SK-N-SH (cell line): ENCODE data around the gene KRT40. TPM values are rescaled to one million over a fixed set of nuclear protein-coding genes. Genes with fewer than 3 reads are reported as not detected.

Experiments
- CTCF ChIA-PET: fragments of 300-600, 350-600 bp; formaldehyde crosslinking; extraction: SDS; loops from one replicate; lab custom pipeline; 2021; lab: Yijun Ruan, JAX
- POLR2A ChIA-PET: fragments of 350-600 bp; sonication (Branson Sonifier 250); formaldehyde crosslinking; extraction: SDS; loops from one replicate; lab custom pipeline; 2020; ENCODE audit warnings: antibody characterized with exemption, inconsistent platforms; lab: Yijun Ruan, JAX
- DNase-seq: peaks from one replicate; pipeline ENCODE4 v3.0.0; 2012
- H2AFZ ChIP-seq: fragments of 200-600 bp; sonication (generic); 2 replicates; pipeline ENCODE4 v1.8.1; 2016; ENCODE audit warnings: antibody characterized with exemption, mild to moderate bottlenecking, low read depth
- H3F3A ChIP-seq: fragments of 200-600 bp; sonication (generic); replicated peaks from 2 replicates; pipeline ENCODE3; 2016; ENCODE audit warnings: antibody characterized with exemption, mild to moderate bottlenecking; ENCODE audit not compliant: insufficient read depth
- H3K27ac ChIP-seq, 2 experiments: fragments of 200-500 bp in 1 of 2; fragments of 200-600 bp in 1 of 2; sonication (Bioruptor generic) in 1 of 2; sonication (generic), shearing (Covaris generic) in 1 of 2; 2 replicates each; pipeline versions ENCODE4 v1.5.1 to v1.6.1; 2014 to 2016; ENCODE audit warnings: low read depth in 2 of 2, inconsistent platforms in 1 of 2, low read length in 1 of 2, mild to moderate bottlenecking in 1 of 2, mixed read lengths in 1 of 2
- H3K27me3 ChIP-seq: fragments of 200-600 bp; sonication (generic), shearing (Covaris generic); 2 replicates; pipeline ENCODE4 v1.6.1; 2016; ENCODE audit warnings: mixed run types; ENCODE audit not compliant: insufficient read depth
- H3K36me3 ChIP-seq, 2 experiments: fragments of 200-500 bp in 1 of 2; fragments of 200-600 bp in 1 of 2; sonication (Bioruptor generic) in 1 of 2; sonication (generic) in 1 of 2; replicated peaks in 1 of 2; 2 replicates each; pipeline versions ENCODE3 to v1.5.1; 2014 to 2016; ENCODE audit warnings: low read length in 1 of 2, mild to moderate bottlenecking in 1 of 2; ENCODE audit not compliant: insufficient read depth in 2 of 2, control insufficient read depth in 1 of 2
- H3K4me1 ChIP-seq, 2 experiments: fragments of 200-500 bp in 1 of 2; fragments of 200-600 bp in 1 of 2; sonication (Bioruptor generic) in 1 of 2; sonication (generic), shearing (Covaris generic) in 1 of 2; 2 replicates each; pipeline versions ENCODE4 v1.5.1 to v1.6.1; 2014 to 2016; ENCODE audit warnings: low read depth in 1 of 2, low read length in 1 of 2, mixed run types in 1 of 2; ENCODE audit not compliant: insufficient read depth in 2 of 2, control insufficient read depth in 1 of 2
- H3K4me2 ChIP-seq: fragments of 200-600 bp; sonication (generic), shearing (Covaris generic); 2 replicates; pipeline ENCODE4 v1.6.1; 2017; ENCODE audit warnings: mixed run types
- H3K4me3 ChIP-seq, 2 experiments: fragments of 200-500 bp in 1 of 2; fragments of 200-600 bp in 1 of 2; sonication (Bioruptor generic) in 1 of 2; sonication (generic), shearing (Covaris generic) in 1 of 2; 2 replicates each; pipeline versions ENCODE4 v1.5.1 to v1.8.1; 2014 to 2016; ENCODE audit warnings: low read depth in 2 of 2, inconsistent platforms in 1 of 2, low read length in 1 of 2, mild to moderate bottlenecking in 1 of 2, mixed read lengths in 1 of 2, moderate library complexity in 1 of 2
- H3K79me2 ChIP-seq: fragments of 200-600 bp; sonication (generic); 2 replicates; pipeline ENCODE4 v1.8.1; 2017; ENCODE audit warnings: mild to moderate bottlenecking; ENCODE audit not compliant: insufficient read depth
- H3K9ac ChIP-seq: fragments of 200-600 bp; sonication (generic); 2 replicates; pipeline ENCODE4 v1.6.1; 2017; ENCODE audit warnings: mixed run types
- H3K9me2 ChIP-seq: fragments of 200-600 bp; sonication (generic); 2 replicates; pipeline ENCODE4 v1.6.1; 2017; ENCODE audit warnings: mixed run types
- H3K9me3 ChIP-seq: fragments of 200-600 bp; sonication (generic); 2 replicates; pipeline ENCODE4 v1.6.1; 2017; ENCODE audit warnings: mixed run types, mild to moderate bottlenecking, moderate library complexity
- H4K20me1 ChIP-seq: fragments of 200-600 bp; sonication (generic); 2 replicates; pipeline ENCODE4 v1.6.1; 2017; ENCODE audit warnings: mild to moderate bottlenecking, mixed run types; ENCODE audit not compliant: insufficient read depth
- CHD2 ChIP-seq: fragments of 150-350 bp; IDR thresholded peaks from 2 replicates; pipeline ENCODE4 v1.6.1; 2018; ENCODE audit warnings: low read length; ENCODE audit not compliant: partially characterized antibody
- EZH2phosphoT487 ChIP-seq: fragments of 200-600 bp; sonication (generic); IDR thresholded peaks from 2 replicates; pipeline ENCODE4 v1.6.1; 2017; ENCODE audit warnings: low read depth, mixed run types, mild to moderate bottlenecking, antibody characterized with exemption, moderate library complexity, borderline replicate concordance
- FOSL2 ChIP-seq: IDR thresholded peaks from 2 replicates; pipeline ENCODE4 v1.4.0; 2012; ENCODE audit warnings: low read depth, mild to moderate bottlenecking, moderate library complexity, borderline replicate concordance
- GABPA ChIP-seq: IDR thresholded peaks from 2 replicates; pipeline ENCODE4 v1.4.0; 2012; ENCODE audit warnings: low read depth, mild to moderate bottlenecking
- JUND ChIP-seq: IDR thresholded peaks from 2 replicates; pipeline ENCODE4 v1.4.0; 2012
- MAX ChIP-seq: IDR thresholded peaks from 2 replicates; pipeline ENCODE4 v1.4.0; 2012; ENCODE audit warnings: low read depth
- MEF2A ChIP-seq: IDR thresholded peaks from 2 replicates; pipeline ENCODE4 v1.4.0; 2012; ENCODE audit warnings: low read depth, borderline replicate concordance
- MXI1 ChIP-seq: IDR thresholded peaks from 2 replicates; pipeline ENCODE4 v1.6.1; 2012; ENCODE audit warnings: mild to moderate bottlenecking, low read depth, low read length, improper control_type of control experiment
- POLR2AphosphoS5 ChIP-seq: IDR thresholded peaks from 2 replicates; pipeline ENCODE4 v1.6.1; 2012; ENCODE audit warnings: low read depth, low read length
- RFX5 ChIP-seq: IDR thresholded peaks from 2 replicates; pipeline ENCODE4 v1.6.1; 2012; ENCODE audit warnings: mild to moderate bottlenecking, improper control_type of control experiment, low read length
- SIN3A ChIP-seq: IDR thresholded peaks from 2 replicates; pipeline ENCODE4 v1.6.1; 2012; ENCODE audit warnings: low read depth, mild to moderate bottlenecking, low read length, moderate library complexity, borderline replicate concordance
- WGBS: methylation state at CpG from one replicate; pipeline ENCODE4 v1.1.6; 2017; ENCODE audit warnings: low lambda C conversion rate; 5-methylcytosine and 5-hydroxymethylcytosine counted together
- polyA plus RNA-seq, 3 experiments: library from polyadenylated mRNA; depleted of rRNA; stranded (reverse); fragments of >200 nt; gene quantifications; 2 replicates each; pipeline ENCODE4 v1.2.3, GENCODE V29; 2012
- TF ChIP-seq, protein P1 (sequence below): IDR thresholded peaks from 2 replicates; pipeline ENCODE4 v1.6.1; 2012; ENCODE audit warnings: mild to moderate bottlenecking, low read depth, low read length, moderate library complexity
- TF ChIP-seq, protein P2 (sequence below): fragments of 200-600 bp; sonication (generic); IDR thresholded peaks from 2 replicates; pipeline ENCODE4 v1.6.1; 2017; ENCODE audit warnings: antibody characterized with exemption, mild to moderate bottlenecking, moderate library complexity
- TF ChIP-seq, protein P3 (sequence below): fragments of 150-350 bp; IDR thresholded peaks from 2 replicates; pipeline ENCODE4 v1.6.1; 2017; ENCODE audit warnings: antibody characterized with exemption, low read length, low read depth, borderline replicate concordance

The KRT40 gene
- polyA plus RNA-seq, 1 of the 3 experiments (the other 2 are of a cell fraction): not detected

DNA sequence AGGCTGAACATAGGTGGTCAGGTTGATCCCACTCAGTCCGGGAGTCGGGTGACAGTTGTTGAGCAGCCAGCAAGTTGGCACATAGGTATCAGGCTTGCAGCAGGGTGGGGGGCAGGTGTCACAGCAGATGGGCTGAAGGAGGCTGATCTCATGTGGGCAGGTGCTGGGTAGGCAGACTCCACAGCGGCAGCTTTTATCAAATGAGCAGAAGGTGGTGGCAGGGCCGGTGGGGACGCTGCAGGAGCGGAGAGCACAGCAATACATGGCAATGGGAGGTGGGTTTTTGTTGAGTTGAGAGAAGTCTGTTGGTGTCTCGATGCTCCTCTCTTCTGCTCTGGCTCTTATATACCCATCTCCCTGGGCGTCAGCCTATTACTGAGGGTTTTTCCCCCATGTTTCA lies 24.7 kb upstream of the KRT40 start, which contains the start of gene KRTAP3-1 (continued):
- TF ChIP-seq, protein P1, sequence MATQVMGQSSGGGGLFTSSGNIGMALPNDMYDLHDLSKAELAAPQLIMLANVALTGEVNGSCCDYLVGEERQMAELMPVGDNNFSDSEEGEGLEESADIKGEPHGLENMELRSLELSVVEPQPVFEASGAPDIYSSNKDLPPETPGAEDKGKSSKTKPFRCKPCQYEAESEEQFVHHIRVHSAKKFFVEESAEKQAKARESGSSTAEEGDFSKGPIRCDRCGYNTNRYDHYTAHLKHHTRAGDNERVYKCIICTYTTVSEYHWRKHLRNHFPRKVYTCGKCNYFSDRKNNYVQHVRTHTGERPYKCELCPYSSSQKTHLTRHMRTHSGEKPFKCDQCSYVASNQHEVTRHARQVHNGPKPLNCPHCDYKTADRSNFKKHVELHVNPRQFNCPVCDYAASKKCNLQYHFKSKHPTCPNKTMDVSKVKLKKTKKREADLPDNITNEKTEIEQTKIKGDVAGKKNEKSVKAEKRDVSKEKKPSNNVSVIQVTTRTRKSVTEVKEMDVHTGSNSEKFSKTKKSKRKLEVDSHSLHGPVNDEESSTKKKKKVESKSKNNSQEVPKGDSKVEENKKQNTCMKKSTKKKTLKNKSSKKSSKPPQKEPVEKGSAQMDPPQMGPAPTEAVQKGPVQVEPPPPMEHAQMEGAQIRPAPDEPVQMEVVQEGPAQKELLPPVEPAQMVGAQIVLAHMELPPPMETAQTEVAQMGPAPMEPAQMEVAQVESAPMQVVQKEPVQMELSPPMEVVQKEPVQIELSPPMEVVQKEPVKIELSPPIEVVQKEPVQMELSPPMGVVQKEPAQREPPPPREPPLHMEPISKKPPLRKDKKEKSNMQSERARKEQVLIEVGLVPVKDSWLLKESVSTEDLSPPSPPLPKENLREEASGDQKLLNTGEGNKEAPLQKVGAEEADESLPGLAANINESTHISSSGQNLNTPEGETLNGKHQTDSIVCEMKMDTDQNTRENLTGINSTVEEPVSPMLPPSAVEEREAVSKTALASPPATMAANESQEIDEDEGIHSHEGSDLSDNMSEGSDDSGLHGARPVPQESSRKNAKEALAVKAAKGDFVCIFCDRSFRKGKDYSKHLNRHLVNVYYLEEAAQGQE: no peak
- TF ChIP-seq MXI1: no peak
- TF ChIP-seq SIN3A: no peak
- no peak for TF ChIP-seq RFX5
- TF ChIP-seq JUND: no peak

DNA sequence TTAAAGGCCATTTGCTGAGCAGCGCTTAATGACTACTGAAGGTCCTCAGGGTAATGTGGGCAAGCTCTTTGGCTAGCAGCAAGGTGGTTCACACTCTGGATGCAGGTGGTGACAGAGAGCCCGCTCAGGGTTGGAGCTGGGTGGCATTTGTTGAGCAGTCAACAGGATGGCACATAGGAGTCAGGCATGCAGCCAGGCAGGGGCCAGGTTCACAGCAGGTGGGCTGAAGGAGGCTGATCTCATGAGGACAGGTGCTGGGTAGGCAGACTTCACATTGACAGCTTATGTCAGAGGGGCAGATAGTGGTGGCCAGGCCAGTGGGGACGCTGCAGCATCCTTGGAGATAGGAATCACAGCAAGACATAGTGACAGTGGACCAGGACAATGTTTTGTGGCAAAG lies 20.3 kb upstream of the KRT40 start:
- WGBS: 14% methylated on average over 3 of the region's 3 CpGs
- no peak overlapping the region for H3K9ac ChIP-seq
- no peak overlapping the region for H2AFZ ChIP-seq
- no peaks in the 10 kb centered on the region for H3K9me2 ChIP-seq
- no peaks in the 10 kb centered on the region for H3K36me3 ChIP-seq
- H3K4me2 ChIP-seq: no peak overlapping the region
- CTCF ChIA-PET: interaction anchor here (1.0 kb wide), 1 partner anchor 318 kb away, joined by 3 read pairs; no protein-coding TSS in a partner anchor
- no peaks in the 10 kb centered on the region for H4K20me1 ChIP-seq
- no peak for TF ChIP-seq MEF2A
- TF ChIP-seq CHD2: no peak
- TF ChIP-seq, protein P2, sequence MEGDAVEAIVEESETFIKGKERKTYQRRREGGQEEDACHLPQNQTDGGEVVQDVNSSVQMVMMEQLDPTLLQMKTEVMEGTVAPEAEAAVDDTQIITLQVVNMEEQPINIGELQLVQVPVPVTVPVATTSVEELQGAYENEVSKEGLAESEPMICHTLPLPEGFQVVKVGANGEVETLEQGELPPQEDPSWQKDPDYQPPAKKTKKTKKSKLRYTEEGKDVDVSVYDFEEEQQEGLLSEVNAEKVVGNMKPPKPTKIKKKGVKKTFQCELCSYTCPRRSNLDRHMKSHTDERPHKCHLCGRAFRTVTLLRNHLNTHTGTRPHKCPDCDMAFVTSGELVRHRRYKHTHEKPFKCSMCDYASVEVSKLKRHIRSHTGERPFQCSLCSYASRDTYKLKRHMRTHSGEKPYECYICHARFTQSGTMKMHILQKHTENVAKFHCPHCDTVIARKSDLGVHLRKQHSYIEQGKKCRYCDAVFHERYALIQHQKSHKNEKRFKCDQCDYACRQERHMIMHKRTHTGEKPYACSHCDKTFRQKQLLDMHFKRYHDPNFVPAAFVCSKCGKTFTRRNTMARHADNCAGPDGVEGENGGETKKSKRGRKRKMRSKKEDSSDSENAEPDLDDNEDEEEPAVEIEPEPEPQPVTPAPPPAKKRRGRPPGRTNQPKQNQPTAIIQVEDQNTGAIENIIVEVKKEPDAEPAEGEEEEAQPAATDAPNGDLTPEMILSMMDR: no peak
- TF ChIP-seq FOSL2: no peak
- no peak for TF ChIP-seq SIN3A
- TF ChIP-seq EZH2phosphoT487: no peak
- TF ChIP-seq GABPA: no peak
- TF ChIP-seq, protein P3, sequence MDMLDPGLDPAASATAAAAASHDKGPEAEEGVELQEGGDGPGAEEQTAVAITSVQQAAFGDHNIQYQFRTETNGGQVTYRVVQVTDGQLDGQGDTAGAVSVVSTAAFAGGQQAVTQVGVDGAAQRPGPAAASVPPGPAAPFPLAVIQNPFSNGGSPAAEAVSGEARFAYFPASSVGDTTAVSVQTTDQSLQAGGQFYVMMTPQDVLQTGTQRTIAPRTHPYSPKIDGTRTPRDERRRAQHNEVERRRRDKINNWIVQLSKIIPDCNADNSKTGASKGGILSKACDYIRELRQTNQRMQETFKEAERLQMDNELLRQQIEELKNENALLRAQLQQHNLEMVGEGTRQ: no peak
- no peak for TF ChIP-seq RFX5
- no peak for TF ChIP-seq MAX
- TF ChIP-seq POLR2AphosphoS5: no peak
- TF ChIP-seq, all 33 proteins: peak for 0
- no peaks in the 10 kb centered on the region for H3K4me1 ChIP-seq
- peaks cover 47% of the 10 kb centered on the region; the same call in 1 of the 2 replicates for H3K27me3 ChIP-seq
- no peak overlapping the region for H3K4me3 ChIP-seq
- no peak for DNase-seq
- H3F3A ChIP-seq: no peaks in the 10 kb centered on the region
- POLR2A ChIA-PET: no interaction called here
- no peak overlapping the region for H3K27ac ChIP-seq
- H3K79me2 ChIP-seq: no peaks in the 10 kb centered on the region
- H3K9me3 ChIP-seq: no peaks in the 10 kb centered on the region
